Measurements from ENCODE around the gene SLF2. TPM values are rescaled to one million over a fixed set of nuclear protein-coding genes. Genes with fewer than 3 reads are reported as not detected.

Gene SLF2
- total and polyA plus RNA-seq, 2 of the 13 experiments (the other 11 are each of a cell fraction or from before 2014, with no cell fraction given) = 12.2 to 48.1 TPM

DNA sequence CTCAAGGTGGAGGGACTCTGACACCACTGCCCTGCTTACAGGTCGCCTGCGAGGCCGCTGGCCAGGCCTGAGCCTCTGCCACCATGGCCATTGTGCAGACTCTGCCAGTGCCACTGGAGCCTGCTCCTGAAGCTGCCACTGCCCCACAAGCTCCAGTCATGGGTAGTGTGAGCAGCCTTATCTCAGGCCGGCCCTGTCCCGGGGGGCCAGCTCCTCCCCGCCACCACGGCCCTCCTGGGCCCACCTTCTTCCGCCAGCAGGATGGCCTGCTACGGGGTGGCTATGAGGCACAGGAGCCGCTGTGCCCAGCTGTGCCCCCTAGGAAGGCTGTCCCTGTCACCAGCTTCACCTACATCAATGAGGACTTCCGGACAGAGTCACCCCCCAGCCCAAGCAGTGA is 89.7 kb downstream of the SLF2 start:
- Histone ChIP-seq H3K9me3 (ENCODE audit: low read length) (no peaks in the 10 kb centered on the region), H3K4me3 (replicated peaks in 1 of 3; ENCODE audit: insufficient read depth in 1 of 3, low read depth in 2 of 3, low read length in 3 of 3) (no peak overlapping the region), H3K36me3 (replicated peaks in 1 of 2; ENCODE audit: control insufficient read depth in 1 of 2, insufficient read depth in 2 of 2, low read length in 2 of 2) (peaks cover 17 to 42% of the 10 kb centered on the region in 2 experiments; a peak in 4 of 5 replicates), H3K79me2 (ENCODE audit: insufficient read depth, low read length) (peaks cover 32% of the 10 kb centered on the region), H3K27ac (ENCODE audit: extremely low read length, insufficient read depth, low read length) (no peak overlapping the region), H3K27me3 (ENCODE audit: control insufficient read depth in 1 of 2, insufficient read depth in 2 of 2, low read length in 2 of 2) (no peaks in the 10 kb centered on the region; a peak in 1 of 5 replicates), H2AFZ (ENCODE audit: low read length) (no peak overlapping the region), H4K20me1 (ENCODE audit: insufficient read depth, low read length) (no peaks in the 10 kb centered on the region; the same call in 1 of the 2 replicates), H3K9ac (ENCODE audit: insufficient read depth, low read depth, low read length) (no peak overlapping the region), H3K4me1 (ENCODE audit: insufficient read depth, low read length) (peaks cover 31% of the 10 kb centered on the region), H3K4me2 (ENCODE audit: low read depth, low read length) (no peak overlapping the region)
- DNase-seq (ENCODE audit: low spot score) = no peak
- intact Hi-C loops (cut with micrococcal nuclease; ENCODE audit: unreplicated experiment) (no loop called here), in situ Hi-C loops (cut with HindIII; ENCODE audit: extremely low pct_ligation_motif_present, low pct_unique_long_range_greater_than_20kb) (no loop called here)
- TF ChIP-seq POLR2G (IDR thresholded peaks at IDR 0.05; ENCODE audit: low read depth, low read length) (no peak), AKAP8 (CRISPR knock-in tag; IDR thresholded peaks at IDR 0.05) (peak; percentile 74; the same call in 1 of the 2 replicates), RBFOX2 (IDR thresholded peaks at IDR 0.05; ENCODE audit: low read depth, low read length) (peak; percentile 51), HNRNPL (IDR thresholded peaks at IDR 0.05; ENCODE audit: low read depth, low read length) (peak; percentile 77), ZNF30 (CRISPR knock-in tag; IDR thresholded peaks at IDR 0.05) (no peak), AGO2 (optimal IDR thresholded peaks at IDR 0.05; ENCODE audit: low read depth, low read length) (peak; percentile 87)
- CTCF ChIA-PET (ENCODE audit: low intra/inter-chr PET ratio, low total read pairs) = no interaction called here
- FAIRE-seq = no peak
- no CpG with 5 or more reads among the region's 11 CpGs for WGBS (ENCODE audit: low lambda C conversion rate)
- POLR2A ChIA-PET = interaction anchor here (8.8 to 23.0 kb wide), 2 partner anchors 7 to 33 kb away, joined by 124 to 277 read pairs; partner anchors contain the start of gene SEMA4G
- no peak for ATAC-seq
- no TSS peak for BruUV-seq (replicated peaks)

DNA sequence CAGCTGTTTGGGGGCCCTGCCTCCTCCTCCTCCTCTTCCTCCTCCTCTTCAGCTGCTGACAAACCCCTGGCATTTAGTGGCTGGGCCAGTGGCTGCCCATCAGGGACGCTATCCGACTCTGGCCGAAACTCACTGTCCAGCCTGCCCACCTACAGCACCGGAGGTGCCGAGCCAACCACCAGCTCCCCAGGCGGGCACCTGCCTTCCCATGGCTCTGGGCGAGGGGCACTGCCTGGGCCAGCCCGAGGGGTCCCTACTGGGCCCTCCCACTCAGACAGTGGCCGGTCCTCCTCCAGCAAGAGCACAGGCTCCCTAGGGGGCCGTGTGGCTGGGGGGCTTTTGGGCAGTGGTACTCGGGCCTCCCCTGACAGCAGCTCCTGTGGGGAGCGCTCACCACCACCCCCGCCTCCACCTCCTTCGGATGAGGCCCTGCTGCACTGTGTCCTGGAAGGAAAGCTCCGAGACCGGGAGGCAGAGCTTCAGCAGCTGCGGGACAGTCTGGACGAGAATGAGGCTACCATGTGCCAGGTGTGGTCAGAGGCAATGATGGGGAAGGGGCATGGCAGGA is 91.0 kb downstream of the SLF2 start:
- peaks cover 29% of the 10 kb centered on the region for H3K79me2 ChIP-seq (ENCODE audit: insufficient read depth, low read length)
- peaks cover 17 to 43% of the 10 kb centered on the region in 2 experiments; a peak in 4 of 5 replicates for H3K36me3 ChIP-seq (replicated peaks in 1 of 2; ENCODE audit: control insufficient read depth in 1 of 2, insufficient read depth in 2 of 2, low read length in 2 of 2)
- H3K27me3 ChIP-seq (ENCODE audit: control insufficient read depth in 1 of 2, insufficient read depth in 2 of 2, low read length in 2 of 2) = no peaks in the 10 kb centered on the region; a peak in 1 of 5 replicates
- no peaks in the 10 kb centered on the region for H3K9me3 ChIP-seq (ENCODE audit: low read length)
- H4K20me1 ChIP-seq (ENCODE audit: insufficient read depth, low read length) = no peaks in the 10 kb centered on the region; the same call in 1 of the 2 replicates
- BruUV-seq (replicated peaks) = no TSS peak
- CTCF ChIA-PET (ENCODE audit: low intra/inter-chr PET ratio, low total read pairs) = no interaction called here
- ATAC-seq (no peak), DNase-seq (ENCODE audit: low spot score) (no peak), FAIRE-seq (no peak)
- H3K27ac ChIP-seq (ENCODE audit: extremely low read length, insufficient read depth, low read length) = no peak overlapping the region
- intact Hi-C loops (cut with micrococcal nuclease; ENCODE audit: unreplicated experiment) = no loop called here
- POLR2A ChIA-PET = interaction anchor here (1.1 to 8.8 kb wide), 2 partner anchors 5 to 70 kb away, joined by 3 to 124 read pairs; no protein-coding TSS in a partner anchor
- in situ Hi-C loops (cut with HindIII; ENCODE audit: extremely low pct_ligation_motif_present, low pct_unique_long_range_greater_than_20kb) = no loop called here
- H2AFZ ChIP-seq (ENCODE audit: low read length) = no peak overlapping the region
- H3K4me3 ChIP-seq (replicated peaks in 1 of 3; ENCODE audit: insufficient read depth in 1 of 3, low read depth in 2 of 3, low read length in 3 of 3) = no peak overlapping the region
- peak; percentile 93 for TF ChIP-seq AGO2 (optimal IDR thresholded peaks at IDR 0.05; ENCODE audit: low read depth, low read length)
- TF ChIP-seq ZNF839 (CRISPR knock-in tag; IDR thresholded peaks at IDR 0.05; ENCODE audit: borderline replicate concordance) = no peak
- TF ChIP-seq RBFOX2 (IDR thresholded peaks at IDR 0.05; ENCODE audit: low read depth, low read length) = peak; percentile 61
- no peak overlapping the region for H3K9ac ChIP-seq (ENCODE audit: insufficient read depth, low read depth, low read length)
- 100% methylated on average over 14 of the region's 18 CpGs for WGBS (ENCODE audit: low lambda C conversion rate)
- no peak overlapping the region for H3K4me2 ChIP-seq (ENCODE audit: low read depth, low read length)
- H3K4me1 ChIP-seq (ENCODE audit: insufficient read depth, low read length) = peaks cover 41% of the 10 kb centered on the region

All from HepG2 (cell line).